HuH-7 (cell line): Measurements from ENCODE around the gene PNLIP.

ENCODE experiments used
- DNase-seq: peaks from one replicate; pipeline ENCODE4 v3.0.0; 2011; ENCODE audit warnings: low spot score

Gene PNLIP

DNA sequence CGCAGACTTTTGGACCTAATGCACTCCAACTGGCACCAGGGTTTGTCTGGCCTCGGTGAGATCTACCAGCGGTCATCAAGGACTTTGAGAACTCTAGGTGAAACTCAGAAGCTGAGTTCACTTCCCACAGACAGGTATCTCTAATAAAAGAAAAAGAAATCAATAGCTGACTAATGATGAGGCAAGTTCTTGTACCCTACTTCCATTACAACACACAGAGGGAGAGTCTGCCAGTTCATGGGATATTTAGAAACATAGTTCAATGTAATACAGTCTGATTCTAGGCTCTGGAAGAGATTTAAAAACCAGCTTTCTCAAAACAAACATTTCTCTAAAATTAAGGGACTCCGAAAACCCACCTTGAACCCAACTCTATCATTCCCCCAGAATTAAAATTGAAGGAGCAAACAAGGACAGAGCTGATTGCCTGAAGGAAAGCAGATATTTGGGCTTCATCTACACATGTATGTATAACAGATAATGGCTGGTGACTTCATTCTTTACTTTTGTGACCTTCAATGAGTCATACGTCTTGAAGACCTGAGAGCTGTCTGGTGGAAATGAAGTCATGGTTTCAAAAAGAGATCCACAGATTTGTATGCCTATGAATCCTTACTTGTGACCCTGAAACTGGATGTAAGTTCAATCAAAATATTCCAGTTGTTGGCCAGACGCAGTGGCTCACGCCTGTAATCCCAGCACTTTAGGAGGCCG, 42.3 kb downstream of the PNLIP start:
- DNase-seq: no peak

- DNase-seq: no peak
Observed at GRCh38 chr10:116588995-116589394, 43.3 kb downstream of the PNLIP start.

DNA sequence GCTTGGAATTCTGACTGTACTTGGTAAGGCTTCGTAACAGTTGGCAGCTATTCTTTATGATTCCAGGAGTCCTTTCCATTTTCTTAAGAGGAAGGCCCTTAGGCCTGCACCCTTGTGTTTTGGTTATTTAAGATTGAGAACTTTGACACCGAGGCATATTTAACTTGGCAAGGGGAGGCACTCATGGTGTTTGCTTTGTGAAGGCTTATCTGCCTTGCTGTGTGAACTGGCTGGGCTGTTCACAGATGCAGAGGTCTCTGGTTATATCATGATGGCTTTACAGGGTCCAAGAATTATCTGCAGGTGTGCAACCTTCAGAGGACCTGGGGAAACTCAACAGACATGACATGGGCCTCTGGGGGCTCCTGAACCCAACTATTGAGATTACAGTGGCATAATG, 44.2 kb downstream of the PNLIP start:
- DNase-seq: no peak

- no peak for DNase-seq
Observed at GRCh38 chr10:116590590-116591444, 45.1 kb downstream of the PNLIP start, which contains the start of gene PNLIPRP1. PNLIPRP1 (plus strand) TSS chr10:116590959; CDS start chr10:116591130, 171 bp downstream.

GRCh38 chr10:116593139-116593740, 47.5 kb downstream of the PNLIP start:
- no peak for DNase-seq

GRCh38 chr10:116594525-116595035, 48.8 kb downstream of the PNLIP start:
- no peak for DNase-seq

GRCh38 chr10:116596062-116596461, 50.3 kb downstream of the PNLIP start:
- no peak for DNase-seq

DNA sequence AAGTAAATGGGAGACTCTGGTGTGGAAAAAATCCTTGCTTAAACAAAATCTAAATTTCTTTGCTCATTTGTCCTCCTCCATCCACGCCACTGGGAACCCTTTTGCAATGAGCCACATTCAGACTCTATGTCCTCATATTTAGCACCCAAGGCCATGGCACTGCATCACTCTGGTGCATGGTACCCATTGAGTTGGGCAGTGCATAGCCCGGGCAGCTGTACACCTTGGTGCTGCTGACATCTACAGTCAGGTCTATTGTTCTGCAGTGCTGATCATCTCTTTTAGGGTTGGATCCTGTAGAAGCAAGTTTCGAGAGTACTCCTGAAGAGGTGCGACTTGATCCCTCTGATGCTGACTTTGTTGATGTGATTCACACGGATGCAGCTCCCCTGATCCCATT, 51.8 kb downstream of the PNLIP start:
- DNase-seq: no peak

DNA sequence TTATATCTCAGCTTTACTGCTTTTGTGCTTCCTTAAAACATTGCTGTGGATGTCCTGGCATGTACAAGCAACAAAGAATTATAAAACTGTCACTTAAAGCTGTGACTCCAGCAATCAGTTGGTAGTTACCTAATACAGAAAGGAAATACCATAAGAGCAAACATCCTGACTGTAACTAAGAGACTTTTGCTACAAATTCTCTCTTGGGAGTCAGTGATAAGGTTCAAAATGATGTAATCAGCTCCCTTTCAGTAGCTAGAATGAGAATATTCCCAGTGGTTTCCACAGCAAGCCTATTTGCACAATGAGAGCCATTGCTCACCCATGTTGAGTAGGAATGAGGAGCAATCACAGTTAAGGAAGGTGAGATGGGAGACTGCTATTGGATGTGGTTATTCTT, 52.6 kb downstream of the PNLIP start:
- no peak for DNase-seq

- DNase-seq: no peak
Observed at GRCh38 chr10:116599991-116600390, 54.3 kb downstream of the PNLIP start.

DNA sequence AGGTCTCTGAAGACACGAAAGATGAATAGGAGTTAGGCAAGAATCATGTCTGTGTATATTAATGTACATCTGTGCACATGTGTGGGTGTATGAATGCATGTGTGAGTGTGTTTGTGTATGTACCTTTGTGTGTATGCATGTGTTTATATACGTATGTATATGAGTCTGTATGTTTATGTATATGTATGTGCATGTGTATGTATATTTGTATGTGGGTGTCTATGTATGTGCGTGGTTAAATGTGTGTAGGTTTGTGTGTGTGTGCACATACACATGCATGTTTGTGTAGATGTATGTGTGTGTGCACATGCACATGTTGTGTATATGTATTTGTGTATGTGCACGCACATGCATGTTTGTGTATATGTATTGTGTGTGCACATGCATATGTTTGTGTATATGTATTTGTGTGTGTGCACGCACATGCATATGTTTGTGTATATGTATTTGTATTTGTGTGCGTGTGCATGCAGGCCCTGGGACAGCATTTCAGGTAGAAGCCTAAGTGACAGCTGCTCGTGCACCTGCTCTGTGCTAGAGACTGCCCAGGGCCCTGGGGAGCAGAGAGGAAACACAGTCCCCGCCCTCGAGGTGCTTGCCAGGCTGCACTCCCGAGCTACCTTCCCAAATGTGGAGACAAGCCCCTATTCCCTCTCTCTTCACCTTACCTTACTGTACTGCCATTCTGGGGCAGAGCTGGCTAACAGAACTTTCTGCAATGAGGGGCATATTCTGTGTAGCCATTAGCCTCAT, 57.1 kb downstream of the PNLIP start:
- no peak for DNase-seq

- no peak for DNase-seq
Observed at GRCh38 chr10:116606061-116606483, 60.3 kb downstream of the PNLIP start.

DNA sequence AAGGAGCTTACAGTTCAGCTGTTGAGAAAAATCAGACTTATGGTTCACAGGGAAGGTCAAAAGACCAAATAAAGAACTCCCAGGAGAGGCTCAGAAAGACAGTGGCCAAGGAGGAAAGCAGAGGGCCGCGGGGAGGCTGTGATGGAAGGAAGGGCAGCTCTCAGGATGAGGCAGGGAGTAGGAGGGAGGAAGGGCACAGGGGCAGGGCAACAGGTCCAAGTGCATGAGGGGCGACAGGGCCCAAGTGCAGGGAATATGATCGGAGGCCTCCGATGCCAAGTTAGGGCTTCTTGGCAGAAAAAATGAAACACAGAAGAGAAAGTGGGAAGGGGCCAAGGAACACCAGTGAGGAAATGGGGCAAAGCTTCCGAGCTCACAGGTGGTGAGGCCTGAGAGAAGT, 61.6 kb downstream of the PNLIP start:
- DNase-seq: no peak

GRCh38 chr10:116608686-116609594, 63.2 kb downstream of the PNLIP start:
- no peak for DNase-seq

DNA sequence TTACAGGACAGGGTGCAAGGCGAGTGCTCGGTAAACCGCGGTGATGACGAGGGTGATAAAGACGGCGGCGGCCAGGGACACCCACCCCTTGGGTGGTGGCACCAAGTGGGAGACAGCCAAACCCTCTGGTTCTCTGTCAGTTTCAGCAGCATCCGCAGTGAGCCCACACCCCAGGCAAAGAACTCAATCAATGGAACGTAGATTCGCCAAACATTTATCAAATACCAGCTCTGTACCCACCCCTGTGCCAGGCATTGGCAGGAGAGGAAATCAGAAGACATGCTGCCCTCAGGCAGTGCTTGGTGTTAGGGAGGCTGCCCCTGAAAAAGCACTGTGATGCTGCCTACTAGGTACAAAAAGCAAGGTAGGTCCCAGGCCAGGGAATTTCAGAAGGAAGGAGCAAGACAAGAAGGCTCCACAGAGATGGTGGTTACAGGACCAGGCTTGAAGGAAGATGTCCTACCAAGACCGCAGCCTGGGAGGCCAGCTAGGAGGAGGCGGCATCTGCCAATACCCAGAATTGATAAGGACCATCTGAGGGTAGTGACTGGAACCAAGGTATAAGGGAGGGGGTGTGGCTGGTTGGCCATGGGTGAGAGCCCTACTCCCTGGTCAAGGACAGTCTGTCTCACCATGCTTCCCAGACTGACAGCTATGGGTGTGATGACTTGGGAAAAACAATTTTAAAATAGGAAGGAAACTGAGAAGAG, 64.9 kb downstream of the PNLIP start:
- DNase-seq: no peak

- DNase-seq: no peak
Observed at GRCh38 chr10:116611153-116611545, 65.4 kb downstream of the PNLIP start.

- DNase-seq: no peak
Observed at GRCh38 chr10:116612107-116612769, 66.5 kb downstream of the PNLIP start.

- DNase-seq: no peak
Observed at GRCh38 chr10:116613471-116613870, 67.7 kb downstream of the PNLIP start.

GRCh38 chr10:116614796-116615195, 69.1 kb downstream of the PNLIP start:
- DNase-seq: no peak
